RPMI7951 (cell line): ENCODE results near the gene ARHGEF26. TPM values are rescaled to one million over a fixed set of nuclear protein-coding genes. Genes with fewer than 3 reads are reported as not detected.
"Not testable (repeated sequence)": the region's sequence is repeated elsewhere in the genome, so short reads cannot be mapped to it uniquely, and the experiment has no call there.

Experiments
- DNase-seq: peaks from one replicate; pipeline ENCODE4 v3.0.0-alpha.2; 2012; ENCODE audit warnings: low read depth
- total RNA-seq: library from RNA; depleted of rRNA; stranded (reverse); fragments of >200 nt; shearing (Covaris generic); gene quantifications from 2 replicates; pipeline ENCODE4 v1.2.3, GENCODE V29; 2014; rRNA removed

The ARHGEF26 gene, protein sequence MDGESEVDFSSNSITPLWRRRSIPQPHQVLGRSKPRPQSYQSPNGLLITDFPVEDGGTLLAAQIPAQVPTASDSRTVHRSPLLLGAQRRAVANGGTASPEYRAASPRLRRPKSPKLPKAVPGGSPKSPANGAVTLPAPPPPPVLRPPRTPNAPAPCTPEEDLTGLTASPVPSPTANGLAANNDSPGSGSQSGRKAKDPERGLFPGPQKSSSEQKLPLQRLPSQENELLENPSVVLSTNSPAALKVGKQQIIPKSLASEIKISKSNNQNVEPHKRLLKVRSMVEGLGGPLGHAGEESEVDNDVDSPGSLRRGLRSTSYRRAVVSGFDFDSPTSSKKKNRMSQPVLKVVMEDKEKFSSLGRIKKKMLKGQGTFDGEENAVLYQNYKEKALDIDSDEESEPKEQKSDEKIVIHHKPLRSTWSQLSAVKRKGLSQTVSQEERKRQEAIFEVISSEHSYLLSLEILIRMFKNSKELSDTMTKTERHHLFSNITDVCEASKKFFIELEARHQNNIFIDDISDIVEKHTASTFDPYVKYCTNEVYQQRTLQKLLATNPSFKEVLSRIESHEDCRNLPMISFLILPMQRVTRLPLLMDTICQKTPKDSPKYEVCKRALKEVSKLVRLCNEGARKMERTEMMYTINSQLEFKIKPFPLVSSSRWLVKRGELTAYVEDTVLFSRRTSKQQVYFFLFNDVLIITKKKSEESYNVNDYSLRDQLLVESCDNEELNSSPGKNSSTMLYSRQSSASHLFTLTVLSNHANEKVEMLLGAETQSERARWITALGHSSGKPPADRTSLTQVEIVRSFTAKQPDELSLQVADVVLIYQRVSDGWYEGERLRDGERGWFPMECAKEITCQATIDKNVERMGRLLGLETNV
- 2.2 and 3.3 TPM in 2 replicates for total RNA-seq

DNA sequence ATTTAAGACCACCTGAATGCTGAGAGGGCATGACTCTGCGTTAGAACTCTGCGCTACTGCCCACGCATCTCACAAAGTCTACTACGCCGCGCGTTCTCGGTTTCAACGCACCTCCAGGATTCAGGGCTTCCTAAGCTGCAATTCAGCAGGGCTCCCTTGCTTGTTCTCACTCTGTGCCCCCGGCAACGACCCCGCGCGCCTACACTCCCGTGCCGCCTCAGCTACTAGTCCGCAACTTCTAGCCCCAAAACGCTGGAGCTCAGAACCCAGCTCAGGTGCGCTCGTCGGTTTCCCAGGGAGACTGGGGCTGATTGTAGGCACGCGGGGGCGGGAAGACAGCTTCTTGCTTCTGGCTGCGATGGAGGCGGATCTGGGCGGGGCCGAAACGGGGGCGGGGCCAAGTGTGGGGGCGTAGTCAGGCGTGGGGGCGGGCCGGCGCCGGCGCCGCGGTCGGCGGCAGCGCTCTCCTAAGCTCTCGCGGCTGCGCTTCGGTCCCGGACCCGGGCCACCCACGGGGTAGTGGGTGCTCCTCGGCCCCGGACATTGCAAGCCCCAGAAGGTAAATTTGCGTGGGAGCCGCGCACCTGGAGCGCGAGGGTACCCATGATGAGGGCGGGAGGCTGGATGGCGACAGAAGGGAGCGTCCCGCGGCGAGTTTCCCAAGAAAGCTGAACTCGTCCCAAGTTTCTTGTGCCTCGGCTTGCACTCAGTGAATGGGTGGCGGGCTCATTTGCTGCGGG is at the start of gene ARHGEF26:
Gene ARHGEF26 (plus strand): TSS at position 430 of the 740 bp plus-strand sequence. CDS start 603 bp downstream, outside the sequence.
- peak; percentile 68 for DNase-seq

DNA sequence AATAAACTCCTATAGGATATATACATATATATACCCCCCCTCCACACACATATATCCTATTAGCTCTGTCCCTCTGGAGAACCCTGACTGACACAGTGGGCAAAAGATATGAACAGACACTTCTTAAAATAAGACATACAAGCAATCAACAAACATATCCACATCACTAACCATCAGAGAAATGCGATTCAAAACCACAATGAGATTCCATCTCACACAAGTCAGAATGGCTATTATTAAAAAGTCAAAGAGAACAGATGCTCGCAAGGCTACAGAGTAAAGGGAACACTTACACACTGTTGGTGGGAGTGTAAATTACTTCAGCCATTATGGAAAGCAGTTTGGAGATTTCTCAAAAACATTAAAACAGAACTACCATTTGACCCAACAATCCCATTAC is 46.2 kb upstream of the ARHGEF26 start:
- DNase-seq, result no peak

DNA sequence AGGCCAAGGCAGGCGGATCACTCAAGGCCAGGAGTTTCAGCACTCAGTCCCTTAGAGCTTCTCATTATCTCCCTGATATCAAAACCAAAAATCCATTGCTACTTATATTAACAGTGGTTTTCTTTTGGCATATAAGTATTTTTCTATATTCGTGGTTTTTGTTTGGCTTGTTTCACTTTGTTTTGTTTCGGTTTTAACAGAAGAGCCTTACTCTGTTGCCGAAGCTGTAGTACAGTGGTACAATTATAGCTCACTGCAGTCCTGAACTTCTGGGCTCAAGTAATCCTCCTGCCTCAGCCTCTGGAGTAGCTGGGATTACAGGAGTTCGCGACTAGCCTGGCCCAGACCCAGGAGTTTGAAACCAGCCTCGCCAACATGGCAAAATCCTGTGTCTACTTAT is 42.5 kb upstream of the ARHGEF26 start:
- DNase-seq, result no peak

DNA sequence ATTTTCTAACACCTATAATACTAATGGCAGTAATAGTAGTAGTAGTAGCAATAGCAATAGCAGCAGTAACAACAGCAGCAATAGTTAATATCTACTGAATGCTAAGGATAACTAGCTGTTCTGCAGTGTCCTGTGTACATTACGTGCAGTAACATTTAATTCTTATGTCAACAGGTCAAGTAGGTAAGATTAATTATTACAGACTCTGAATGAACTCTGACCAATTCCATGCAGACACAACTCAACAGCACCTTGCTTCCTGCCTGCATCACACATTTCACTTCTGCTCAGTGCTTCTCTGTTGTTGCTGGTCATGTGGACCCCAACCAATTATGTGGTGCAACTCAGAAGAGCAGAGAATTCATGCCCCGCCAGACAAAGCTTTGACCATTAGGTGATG is 39.9 kb upstream of the ARHGEF26 start:
- DNase-seq, result no peak

DNA sequence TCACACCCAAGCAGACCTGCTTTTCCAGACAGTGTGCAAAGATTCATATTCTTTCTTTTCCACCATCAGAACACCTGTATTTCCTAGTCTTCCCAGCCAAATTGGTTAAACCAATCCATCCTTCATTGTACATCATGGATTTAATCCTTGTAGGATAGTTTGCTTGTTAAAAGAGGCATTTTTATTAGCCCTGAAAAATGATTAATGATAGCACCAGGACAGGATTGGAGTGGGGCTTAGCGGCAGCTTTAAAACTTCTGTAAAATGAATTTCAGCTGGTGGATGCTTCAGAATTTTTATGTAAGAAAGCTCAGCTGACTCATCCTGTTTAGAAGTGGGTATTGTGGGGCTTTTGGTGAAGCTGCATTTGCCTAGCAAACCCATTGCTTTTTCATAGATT is 36.1 kb upstream of the ARHGEF26 start:
- no peak for DNase-seq

DNA sequence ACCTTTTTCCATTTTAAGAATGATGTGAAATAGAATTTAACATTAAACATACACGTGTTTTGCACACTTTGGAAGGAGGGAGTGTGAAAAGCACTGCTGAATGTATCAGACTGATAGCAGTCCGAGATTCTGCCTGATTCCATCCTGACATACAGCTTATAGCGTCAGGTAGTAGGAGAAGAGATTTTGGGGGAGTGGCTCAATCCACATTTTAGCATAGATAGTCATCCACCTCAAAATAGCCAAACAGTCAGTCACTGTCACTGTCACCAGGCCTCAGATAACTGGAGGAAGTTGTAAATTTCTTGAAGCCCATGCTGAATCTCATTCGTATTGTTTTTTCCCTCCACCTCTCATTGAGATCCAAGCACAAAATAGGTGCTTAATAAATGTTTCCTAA is 35.4 kb upstream of the ARHGEF26 start:
- no peak for DNase-seq

DNA sequence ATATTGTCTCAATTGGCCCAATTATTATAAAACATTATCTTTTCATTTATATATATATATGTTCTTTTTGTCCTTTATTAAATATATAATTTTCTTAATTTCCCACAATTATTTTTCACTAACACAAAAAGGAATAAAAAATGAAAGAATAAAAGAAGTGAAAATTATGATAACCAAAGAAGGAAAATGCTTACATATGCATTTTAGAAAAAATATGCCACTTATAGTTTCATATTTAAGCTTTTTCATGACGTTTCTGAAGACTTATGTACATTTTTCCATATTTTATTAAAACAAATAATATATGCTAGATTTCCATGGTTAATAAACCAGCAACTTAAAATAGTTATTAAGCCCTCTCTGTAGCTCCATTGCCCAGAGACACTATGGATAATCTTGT is 34.9 kb upstream of the ARHGEF26 start:
- DNase-seq, result no peak

DNA sequence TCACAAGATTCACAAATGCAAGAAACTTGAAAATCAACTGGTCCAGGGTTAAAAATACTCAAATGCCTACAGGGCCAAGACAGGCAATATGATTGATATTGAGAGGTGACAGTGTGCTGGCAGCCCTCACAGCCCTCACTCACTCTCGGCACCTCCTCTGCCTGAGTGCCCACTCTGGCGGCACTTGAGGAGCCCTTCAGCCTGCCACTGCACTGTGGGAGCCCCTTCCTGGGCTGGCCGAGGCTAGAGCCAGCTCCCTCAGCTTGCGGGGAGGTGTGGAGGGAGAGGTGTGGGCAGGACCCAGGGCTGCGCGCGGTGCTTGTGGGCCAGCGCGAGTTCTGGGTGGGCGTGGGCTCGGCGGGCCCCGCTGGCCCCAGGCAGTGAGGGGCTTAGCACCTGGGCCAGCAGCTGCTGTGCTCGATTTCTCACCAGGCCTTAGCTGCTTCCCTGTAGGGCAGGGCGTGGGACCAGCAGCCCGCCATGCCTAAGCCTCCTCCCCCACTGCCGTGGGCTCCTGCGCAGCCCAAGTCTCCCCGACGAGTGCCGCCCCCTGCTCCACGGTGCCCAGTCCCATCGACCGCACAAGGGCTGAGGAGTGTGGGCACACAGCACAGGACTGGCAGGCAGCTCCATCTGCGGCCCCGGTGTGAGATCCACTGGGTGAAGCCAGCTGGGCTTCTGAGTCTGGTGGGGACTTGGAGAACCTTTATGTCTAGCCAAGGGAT is 33.3 kb upstream of the ARHGEF26 start:
- DNase-seq, result not testable (repeated sequence)

DNA sequence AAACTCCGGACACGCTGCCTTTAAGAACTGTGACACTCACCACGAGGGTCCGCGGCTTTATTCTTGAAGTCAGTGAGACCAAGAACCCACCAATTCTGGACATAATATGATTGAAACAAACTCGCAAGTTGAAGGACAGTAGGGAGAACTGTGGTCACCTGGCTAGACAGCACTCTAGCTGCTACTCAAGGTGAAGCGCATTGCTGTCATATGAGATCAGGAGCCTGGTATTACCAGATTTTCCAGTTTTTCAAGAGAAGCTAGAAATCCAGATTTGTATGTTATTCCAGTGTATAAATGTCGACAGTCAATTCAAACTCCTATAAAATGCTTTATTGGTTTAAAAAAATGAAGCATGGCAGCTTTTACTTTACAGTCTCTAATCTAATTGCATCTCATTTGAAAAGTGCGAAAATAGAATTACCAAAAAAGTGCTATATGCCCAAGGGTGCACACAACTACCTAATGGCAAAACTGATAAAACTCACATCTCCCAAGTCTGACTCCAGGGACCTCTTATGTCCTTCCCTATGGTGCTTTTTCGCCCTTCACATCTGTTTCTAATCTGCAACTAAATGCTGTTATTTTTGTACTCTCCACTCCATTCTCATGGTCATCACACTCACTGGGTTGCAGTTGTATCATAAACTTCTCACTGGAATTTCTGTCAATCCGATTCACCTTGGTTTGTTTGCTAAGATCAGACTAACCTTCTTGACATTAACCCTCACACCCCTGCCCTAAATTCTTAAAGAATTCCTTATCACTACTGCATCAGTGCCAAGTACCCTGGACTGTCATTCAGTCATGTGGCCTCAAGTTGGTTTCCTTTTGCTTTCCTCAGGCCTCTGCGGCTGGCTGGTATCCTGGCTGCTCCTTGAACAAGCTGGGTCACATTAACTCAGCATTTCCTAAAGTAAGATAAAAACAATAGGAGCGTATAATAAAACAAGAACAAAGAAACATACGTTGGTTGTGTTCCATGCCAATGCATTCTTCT is 31.5 kb upstream of the ARHGEF26 start:
- DNase-seq, result peak; percentile 3

DNA sequence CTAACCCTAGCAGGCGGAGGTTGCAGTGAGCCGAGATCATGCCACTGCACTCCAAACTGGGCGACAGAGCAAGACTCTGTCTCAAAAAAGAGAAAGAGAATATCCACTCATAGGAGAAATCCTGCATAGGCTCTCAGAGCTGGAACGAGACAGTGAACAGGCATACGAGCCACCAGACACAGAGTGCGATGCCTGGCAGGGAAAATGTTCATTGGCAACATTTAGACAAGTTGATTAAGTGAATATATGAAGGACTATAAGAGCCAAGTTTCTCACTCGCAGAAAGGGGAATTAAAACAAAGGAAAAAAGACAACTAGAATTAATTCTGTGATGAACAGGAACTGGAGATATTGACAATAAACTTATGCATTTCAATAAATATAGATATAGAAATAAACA is 27.1 kb upstream of the ARHGEF26 start:
- DNase-seq, result no peak

DNA sequence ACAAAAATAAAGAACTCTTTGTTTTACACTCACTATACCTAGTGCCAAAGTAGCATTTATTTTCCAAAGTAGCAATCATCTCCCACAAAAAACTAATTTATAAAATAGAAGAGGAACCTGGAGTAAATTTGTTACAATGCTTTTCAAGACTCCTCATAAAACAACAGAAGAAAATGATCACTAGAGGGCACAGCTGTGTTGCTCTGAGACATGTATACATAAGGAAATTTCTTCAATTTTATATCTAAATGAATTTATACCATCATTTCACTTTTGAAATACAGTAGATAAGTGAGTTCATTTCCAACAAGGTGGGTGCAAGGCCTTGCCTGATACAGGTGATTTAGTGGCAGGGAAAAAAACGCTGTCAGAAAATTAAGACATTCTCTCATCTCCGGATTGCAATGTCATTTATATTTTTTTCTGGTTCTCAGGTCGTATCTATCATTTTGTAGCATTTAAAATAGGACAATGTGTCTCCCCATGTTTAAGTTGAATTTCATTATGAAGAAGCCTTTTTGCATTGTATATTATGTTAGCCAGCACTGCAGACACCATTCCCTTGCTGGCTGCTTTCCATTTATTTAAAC is 25.3 kb upstream of the ARHGEF26 start:
- DNase-seq, result peak; percentile 4

DNA sequence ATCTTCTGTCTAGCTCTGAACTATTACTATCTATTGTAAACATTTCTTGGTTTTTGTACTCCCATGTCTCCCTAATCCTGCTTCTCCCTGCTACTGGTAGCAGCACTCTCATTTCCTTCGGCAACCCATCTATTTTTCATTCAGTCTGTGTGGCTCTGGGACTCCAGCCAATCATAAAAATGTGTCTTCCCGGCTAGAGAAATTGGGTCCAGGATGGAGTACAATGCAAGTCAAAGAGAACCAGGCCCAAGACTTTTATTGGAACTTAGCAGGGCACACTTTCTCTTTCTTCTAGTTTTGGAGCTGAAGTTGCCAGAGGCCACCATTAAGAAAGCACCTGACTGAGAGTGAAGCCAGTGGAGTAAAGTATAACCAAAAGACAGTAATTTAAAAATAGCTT is 22.8 kb upstream of the ARHGEF26 start:
- no peak for DNase-seq

DNA sequence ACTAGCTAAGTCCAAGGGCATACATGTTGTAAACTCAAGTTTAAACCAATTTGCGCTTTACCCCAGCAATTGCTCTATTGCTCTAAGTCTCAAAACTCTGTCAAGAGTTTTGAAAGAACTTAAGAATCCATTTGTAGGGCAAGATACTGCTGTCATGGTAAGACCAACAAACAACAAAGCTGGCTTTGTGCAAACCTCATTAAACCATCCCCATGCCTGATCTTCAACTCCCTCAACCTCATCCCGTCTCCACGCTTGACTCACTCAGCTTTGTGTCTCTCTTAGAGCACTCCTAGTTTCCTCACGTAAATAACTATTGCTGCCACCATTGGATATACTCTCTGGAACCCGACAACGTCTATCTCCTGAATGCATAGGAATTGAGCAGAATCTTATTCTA is 20.6 kb upstream of the ARHGEF26 start:
- DNase-seq, result peak; percentile 10

DNA sequence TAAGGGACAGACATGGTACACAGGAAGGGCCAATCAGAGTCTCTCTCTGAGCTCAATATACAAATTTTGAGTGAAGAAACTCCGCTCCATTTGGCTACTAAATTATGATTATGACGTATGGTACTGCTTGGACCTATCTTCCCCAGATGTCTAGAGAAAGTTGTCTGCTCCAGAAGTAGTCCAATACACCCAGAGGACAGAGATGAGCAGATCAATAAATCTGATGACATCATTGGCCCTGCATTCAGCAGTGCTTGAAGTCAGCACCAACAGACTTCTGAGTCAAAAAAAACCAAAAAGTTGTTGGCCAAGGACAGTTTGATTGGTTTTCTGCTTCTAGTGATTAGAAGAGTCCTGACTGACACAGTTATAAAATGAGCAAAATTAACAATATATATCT is 19.9 kb upstream of the ARHGEF26 start:
- no peak for DNase-seq

DNA sequence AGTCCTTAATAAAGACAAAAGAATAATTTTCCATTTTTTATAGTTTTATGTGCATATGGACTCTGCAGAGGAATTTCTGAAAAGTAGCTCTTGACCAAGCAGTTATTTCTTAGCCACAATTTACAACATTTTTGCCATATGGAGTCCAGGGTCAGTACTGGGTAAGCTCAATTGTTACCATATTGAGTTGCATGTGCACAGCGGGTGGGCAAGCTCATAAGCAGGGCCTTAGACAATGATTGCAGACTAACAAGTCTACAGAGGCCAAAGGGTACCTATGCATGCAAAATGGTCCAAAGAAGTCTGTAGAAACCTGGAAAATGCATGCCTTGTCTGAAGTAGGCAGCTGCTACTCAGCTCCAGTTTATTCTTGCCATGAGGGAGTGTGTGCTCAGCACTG is 19.0 kb upstream of the ARHGEF26 start:
- no peak for DNase-seq

DNA sequence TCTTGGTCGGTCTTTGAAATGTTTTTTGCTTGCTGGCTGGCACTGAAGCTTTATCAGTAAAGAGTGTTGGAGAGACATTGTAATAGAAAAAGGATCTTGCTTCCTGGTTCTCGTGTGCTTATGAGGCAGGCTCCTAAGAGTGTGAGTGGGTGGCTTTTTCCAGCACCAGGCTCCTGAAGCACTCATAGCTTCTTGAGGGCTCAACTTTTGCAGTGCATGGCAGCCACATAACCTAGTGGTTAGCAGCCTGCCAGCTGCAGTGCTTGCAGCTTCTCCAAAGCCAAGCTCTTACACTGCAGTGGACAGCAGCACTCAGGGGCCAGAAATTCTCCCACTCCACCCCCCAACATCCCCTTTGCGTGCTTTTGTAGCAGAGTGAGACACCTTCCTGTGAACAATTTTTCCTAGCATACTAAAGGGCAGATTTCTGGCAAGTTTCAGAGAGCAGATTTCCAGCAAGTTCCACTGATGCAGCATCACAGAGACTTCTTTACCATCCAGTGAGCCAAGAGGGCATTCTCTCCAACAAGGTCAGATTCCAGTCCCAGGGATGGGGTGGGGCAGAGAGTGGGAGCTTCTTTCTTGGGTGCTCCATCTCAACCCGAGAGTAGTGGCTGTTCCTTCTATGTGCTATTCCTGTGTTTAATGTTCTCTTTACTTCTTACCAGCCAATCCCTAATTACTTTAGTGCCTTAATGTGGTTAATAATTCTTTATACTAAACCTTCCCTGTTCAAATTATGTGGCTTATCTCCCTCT is 15.8 kb upstream of the ARHGEF26 start:
- no peak for DNase-seq

DNA sequence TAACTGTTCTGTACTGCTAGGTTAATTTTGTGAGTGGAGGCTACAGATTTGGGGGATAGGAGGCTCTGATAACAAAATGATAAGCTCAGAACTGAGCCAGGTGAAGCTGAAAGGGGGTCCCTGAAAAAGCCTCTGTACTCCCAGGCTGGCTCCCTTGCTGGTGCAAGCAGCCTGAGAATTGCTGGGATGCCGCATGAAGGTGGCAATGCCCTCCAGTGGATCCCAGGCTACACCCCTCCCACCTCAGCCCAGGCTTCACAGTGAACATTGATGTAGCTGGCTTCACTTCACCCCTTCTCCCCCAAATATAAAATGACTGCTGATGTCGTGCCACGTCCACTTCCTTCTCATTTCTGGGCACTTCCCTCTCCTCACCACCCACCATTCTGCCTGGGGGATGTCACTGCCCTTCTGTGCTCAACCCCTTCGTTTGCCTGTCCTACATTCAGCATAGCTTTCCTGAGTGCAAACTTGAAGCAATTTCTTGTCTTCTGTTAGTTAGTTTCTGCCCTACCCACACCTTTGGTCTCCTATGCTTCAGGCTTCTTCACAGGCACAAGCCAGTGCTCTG is 9.7 kb upstream of the ARHGEF26 start:
- no peak for DNase-seq

DNA sequence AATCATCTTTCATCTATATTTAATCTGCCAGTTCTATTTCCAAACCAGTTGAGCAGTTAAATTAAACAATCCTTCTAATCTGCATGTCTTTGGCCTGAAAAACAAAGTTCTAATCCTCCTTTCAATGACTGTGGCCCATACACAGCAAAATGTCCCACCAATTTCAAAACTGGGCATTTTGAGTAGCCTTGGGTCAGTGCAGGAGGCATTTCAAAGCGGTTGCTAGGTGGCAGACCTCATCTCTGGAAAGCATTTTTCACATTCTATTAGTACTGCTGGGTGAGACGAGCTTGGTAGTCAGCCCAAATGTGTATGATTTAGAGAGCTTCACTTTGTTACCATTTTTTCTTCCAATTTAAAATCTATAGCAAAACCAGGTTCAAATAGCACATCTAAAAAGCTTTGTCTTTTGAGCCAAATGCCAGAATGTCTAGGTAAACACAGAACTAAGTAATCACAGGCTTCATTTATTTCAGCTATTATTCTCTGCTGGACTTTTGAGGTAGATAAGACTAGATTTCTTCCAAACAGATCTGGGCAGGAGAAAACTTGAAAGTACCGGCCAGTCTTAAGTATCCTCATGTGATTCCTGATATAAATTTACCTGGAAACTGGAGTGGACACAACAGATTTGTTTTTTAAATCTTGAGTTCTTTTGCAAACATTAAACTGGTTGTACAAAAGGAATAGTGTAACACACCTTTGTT is 8.9 kb upstream of the ARHGEF26 start:
- DNase-seq, result no peak
